ENCODE data around the gene SLC41A1. TPM values are rescaled to one million over a fixed set of nuclear protein-coding genes. Genes with fewer than 3 reads are reported as not detected.
A peak's percentile ranks its signal among the peaks of the same experiment; 100 is the strongest.

The SLC41A1 gene
- total RNA-seq, 2 donors from 2014 or later = 17.1 to 32.8 TPM

DNA sequence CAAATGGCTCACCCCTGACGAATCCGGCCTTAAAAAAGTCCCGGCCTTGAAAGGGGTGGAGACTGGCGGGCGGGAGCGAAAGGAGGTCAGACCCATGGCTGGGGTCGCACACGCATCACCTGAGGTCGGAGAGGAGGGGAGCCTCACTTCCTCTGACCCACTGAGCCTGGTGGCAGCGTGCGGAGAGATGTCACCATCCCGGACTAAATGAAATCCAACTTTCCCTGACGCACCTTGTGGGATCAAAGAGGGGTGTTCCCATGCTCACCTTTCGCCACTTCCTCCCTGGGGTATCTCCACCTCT is 709 bp upstream of the SLC41A1 start:
- Histone ChIP-seq H3K27me3 (ENCODE audit: control insufficient read depth, insufficient read depth, low read length, poor library complexity, severe bottlenecking) (peaks cover 8% of the 10 kb centered on the region), H3K36me3 (ENCODE audit: control insufficient read depth, insufficient read depth, low read length) (peaks cover 12% of the 10 kb centered on the region), H3K27ac (ENCODE audit: low read depth, low read length) (no peak overlapping the region), H3K4me1 (ENCODE audit: control insufficient read depth, insufficient read depth, low read length) (no peaks in the 10 kb centered on the region), H3K9ac (ENCODE audit: extremely low read depth, low read length, poor library complexity, severe bottlenecking) (peak overlapping the region; percentile 33), H3K9me3 (ENCODE audit: control insufficient read depth, low read length) (no peaks in the 10 kb centered on the region), H3K4me3 (ENCODE audit: low read length) (peak overlapping the region; percentile 82)
- peaks cover 12% of the 10 kb centered on the region for H3K36me3 Mint-ChIP-seq (ENCODE audit: low read depth)
- H3K27ac Mint-ChIP-seq = peak overlapping the region; percentile 96
- TF ChIP-seq CTCF (conservative IDR thresholded peaks at IDR 0.05) = no peak
- 5 to 7% methylated on average over 14 of the region's 14 CpGs for WGBS, 2 experiments (ENCODE audit: insufficient coverage in 1 of 2, insufficient read length in 1 of 2)
- peaks cover 17% of the 10 kb centered on the region for H3K27me3 Mint-ChIP-seq (ENCODE audit: insufficient read depth)
- H3K4me1 Mint-ChIP-seq = peaks cover 29% of the 10 kb centered on the region
- DNase-seq = no peak
- H3K4me3 Mint-ChIP-seq = peak overlapping the region; percentile 87
- H3K9me3 Mint-ChIP-seq = no peaks in the 10 kb centered on the region

DNA sequence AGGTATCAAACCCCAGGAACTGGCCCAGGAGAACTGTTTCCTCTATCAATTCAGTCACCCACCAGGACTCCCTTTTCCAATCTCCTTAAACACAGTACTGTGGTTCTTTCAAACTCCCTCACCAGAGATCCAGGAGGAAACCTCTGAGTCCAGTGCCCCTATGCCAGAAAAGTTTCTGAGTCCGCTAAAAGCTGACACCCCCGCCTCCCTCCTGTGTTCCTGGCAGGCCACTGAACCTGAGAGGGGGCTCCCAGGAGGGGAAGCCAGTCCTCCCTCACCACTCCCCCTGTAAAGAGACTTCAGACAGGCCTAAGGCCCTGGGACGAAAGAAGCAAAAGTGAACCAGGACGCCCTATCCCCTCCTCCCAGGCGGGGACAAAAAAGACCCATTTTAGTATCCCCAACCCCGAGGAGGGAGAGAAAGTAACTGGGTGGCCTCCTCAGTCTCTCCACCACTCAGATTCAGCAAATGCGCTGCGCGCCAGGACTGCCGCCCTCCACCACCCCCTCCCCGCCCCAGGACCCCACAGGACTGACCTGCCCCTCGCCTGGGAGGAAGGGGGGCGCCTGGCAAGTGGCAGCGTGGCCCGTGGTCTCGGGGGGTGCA is 624 bp downstream of the SLC41A1 start:
- Mint-ChIP-seq H3K27ac (peak overlapping the region; percentile 87), H3K27me3 (ENCODE audit: insufficient read depth) (peaks cover 17% of the 10 kb centered on the region), H3K9me3 (no peaks in the 10 kb centered on the region), H3K4me1 (peaks cover 29% of the 10 kb centered on the region), H3K4me3 (peak overlapping the region; percentile 87), H3K36me3 (ENCODE audit: low read depth) (peaks cover 15% of the 10 kb centered on the region)
- H3K27ac ChIP-seq (ENCODE audit: low read depth, low read length) = no peak overlapping the region
- H3K27me3 ChIP-seq (ENCODE audit: control insufficient read depth, insufficient read depth, low read length, poor library complexity, severe bottlenecking) = peaks cover 8% of the 10 kb centered on the region
- H3K9ac ChIP-seq (ENCODE audit: extremely low read depth, low read length, poor library complexity, severe bottlenecking) = peak overlapping the region; percentile 31
- no peaks in the 10 kb centered on the region for H3K9me3 ChIP-seq (ENCODE audit: control insufficient read depth, low read length)
- 4 to 16% methylated on average over 2 to 14 of the region's 16 CpGs for WGBS, 2 experiments (ENCODE audit: insufficient coverage in 1 of 2, insufficient read length in 1 of 2)
- peak; percentile 78 for DNase-seq
- peaks cover 12% of the 10 kb centered on the region for H3K36me3 ChIP-seq (ENCODE audit: control insufficient read depth, insufficient read depth, low read length)
- TF ChIP-seq CTCF (conservative IDR thresholded peaks at IDR 0.05) = no peak
- peak overlapping the region; percentile 82 for H3K4me3 ChIP-seq (ENCODE audit: low read length)
- H3K4me1 ChIP-seq (ENCODE audit: control insufficient read depth, insufficient read depth, low read length) = no peaks in the 10 kb centered on the region

DNA sequence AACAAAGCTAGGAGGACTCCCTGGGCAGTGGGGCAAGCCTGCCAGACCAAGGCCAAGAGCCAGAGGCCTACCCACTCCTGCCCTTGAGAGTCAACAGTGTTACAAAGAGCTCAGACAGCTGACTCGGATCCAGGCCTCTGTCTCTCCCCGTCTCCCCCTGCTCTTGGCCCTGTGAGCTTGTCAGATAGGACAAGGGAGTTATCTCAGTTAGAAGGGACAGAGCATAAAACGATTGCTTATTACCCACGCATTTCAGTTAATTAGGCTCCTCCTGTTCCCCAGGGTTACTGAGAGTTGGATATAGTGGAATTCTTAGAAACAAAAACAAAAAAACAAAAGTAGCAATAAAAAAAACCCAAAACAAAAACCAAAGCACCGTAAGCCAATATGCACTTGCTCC is 1.3 kb downstream of the SLC41A1 start:
- Mint-ChIP-seq H3K4me1 (peaks cover 29% of the 10 kb centered on the region), H3K4me3 (peak overlapping the region; percentile 87), H3K36me3 (ENCODE audit: low read depth) (peaks cover 19% of the 10 kb centered on the region), H3K27ac (peak overlapping the region; percentile 87), H3K27me3 (ENCODE audit: insufficient read depth) (peaks cover 17% of the 10 kb centered on the region), H3K9me3 (no peaks in the 10 kb centered on the region)
- H3K4me1 ChIP-seq (ENCODE audit: control insufficient read depth, insufficient read depth, low read length) = no peaks in the 10 kb centered on the region
- H3K9ac ChIP-seq (ENCODE audit: extremely low read depth, low read length, poor library complexity, severe bottlenecking) = no peak overlapping the region
- H3K27me3 ChIP-seq (ENCODE audit: control insufficient read depth, insufficient read depth, low read length, poor library complexity, severe bottlenecking) = peaks cover 8% of the 10 kb centered on the region
- no peak for TF ChIP-seq CTCF (conservative IDR thresholded peaks at IDR 0.05)
- H3K36me3 ChIP-seq (ENCODE audit: control insufficient read depth, insufficient read depth, low read length) = peaks cover 12% of the 10 kb centered on the region
- H3K9me3 ChIP-seq (ENCODE audit: control insufficient read depth, low read length) = no peaks in the 10 kb centered on the region
- no peak for DNase-seq
- H3K27ac ChIP-seq (ENCODE audit: low read depth, low read length) = no peak overlapping the region
- peak overlapping the region; percentile 82 for H3K4me3 ChIP-seq (ENCODE audit: low read length)
- 83% methylated on average over 4 to 5 of the region's 5 CpGs for WGBS, 2 experiments (ENCODE audit: insufficient coverage in 1 of 2, insufficient read length in 1 of 2)
